HG03280 (cell line): ENCODE results near the gene KY.

ENCODE experiments used
- ATAC-seq: cut with Tn5 transposase; IDR thresholded peaks from one replicate; pipeline ENCODE4 v1.9.1; 2021; ENCODE audit warnings: mild to moderate bottlenecking, moderate library complexity; ENCODE audit not compliant: unreplicated experiment

Gene KY, protein sequence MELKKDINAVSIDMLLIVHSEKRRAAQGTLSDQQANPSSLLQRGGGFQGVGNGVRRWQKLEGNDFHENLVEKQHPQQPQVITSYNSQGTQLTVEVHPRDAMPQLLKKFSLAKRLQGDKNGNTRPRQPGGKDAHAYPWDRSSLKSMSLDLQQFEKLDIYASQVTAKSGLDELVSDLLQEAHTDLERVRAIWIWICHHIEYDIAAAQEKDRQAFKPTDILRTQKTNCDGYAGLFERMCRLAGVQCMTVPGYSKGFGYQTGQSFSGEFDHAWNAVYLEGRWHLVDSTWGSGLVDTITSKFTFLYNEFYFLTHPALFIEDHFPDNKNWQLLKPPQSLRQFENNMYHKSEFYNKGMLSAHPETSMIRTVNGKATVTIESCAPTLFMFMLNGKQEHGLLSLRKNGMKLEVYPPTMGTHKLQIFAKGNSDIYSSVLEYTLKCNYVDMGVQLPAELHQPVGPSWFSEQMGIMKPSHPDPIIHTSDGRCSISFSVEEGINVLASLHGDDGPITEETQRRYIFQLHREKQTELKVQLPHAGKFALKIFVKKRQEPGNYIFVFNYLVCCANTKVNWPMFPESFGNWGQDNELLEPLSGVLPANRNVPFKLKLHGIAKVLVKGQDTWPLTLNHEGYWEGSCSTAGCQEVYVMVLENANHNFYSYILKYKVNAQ

GRCh38 chr3:134650431-134651346 lies at the start of gene KY:
KY (minus strand) TSS chr3:134651022; CDS start chr3:134650960, 62 bp downstream.
- no peak for ATAC-seq

- no peak for ATAC-seq
Measured at GRCh38 chr3:134699721-134700120, 48.9 kb upstream of the KY start.

DNA sequence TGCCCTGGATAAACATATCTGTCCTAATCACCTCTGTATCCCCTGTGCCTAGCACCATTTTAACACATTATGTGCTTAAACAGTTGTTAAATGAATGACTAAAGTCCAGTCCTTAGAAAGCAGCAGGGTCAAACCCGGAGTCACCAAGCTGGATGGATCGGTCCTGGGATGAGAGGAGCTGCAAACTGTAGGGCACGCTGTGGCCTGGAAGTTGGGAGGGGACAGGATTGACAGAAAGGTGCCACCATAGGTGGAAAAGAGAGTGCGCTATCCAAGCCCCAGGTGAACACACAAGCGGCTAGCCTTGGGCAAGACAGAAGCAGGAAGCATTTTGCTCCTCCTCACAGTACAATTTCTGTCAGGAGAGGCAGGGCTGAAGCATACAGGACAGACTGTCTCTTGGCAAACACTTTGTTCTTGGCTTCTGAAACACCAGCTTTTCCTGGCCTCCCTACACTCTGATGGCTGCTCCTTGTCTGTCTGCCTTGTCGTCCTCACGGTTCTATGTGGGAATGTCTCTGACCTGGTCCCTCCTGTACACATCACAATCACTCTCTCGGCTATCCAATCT lies 48.4 kb upstream of the KY start:
- ATAC-seq: no peak

GRCh38 chr3:134697830-134698689 lies 47.2 kb upstream of the KY start:
- ATAC-seq: no peak

DNA sequence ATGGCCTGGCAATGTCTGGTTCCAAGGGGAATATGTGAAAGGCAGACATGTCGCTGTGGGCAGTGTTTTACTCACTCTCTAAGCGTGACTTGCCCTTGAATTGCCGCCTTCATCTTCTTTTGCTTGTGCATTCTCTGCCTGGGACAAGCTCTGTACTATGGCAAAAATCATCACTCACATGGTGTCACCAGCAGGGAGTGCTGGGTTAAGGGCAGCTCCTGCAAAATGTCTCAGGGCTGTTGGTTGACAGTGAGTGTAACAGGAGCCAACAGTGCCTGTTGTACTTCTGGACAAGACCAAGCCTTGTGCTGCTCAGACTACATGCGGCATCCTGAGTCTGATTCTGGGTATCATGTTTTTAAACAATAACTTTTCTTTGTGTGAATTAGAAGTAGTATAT lies 45.3 kb upstream of the KY start:
- no peak for ATAC-seq

GRCh38 chr3:134694946-134695543 lies 44.2 kb upstream of the KY start:
- ATAC-seq: no peak

DNA sequence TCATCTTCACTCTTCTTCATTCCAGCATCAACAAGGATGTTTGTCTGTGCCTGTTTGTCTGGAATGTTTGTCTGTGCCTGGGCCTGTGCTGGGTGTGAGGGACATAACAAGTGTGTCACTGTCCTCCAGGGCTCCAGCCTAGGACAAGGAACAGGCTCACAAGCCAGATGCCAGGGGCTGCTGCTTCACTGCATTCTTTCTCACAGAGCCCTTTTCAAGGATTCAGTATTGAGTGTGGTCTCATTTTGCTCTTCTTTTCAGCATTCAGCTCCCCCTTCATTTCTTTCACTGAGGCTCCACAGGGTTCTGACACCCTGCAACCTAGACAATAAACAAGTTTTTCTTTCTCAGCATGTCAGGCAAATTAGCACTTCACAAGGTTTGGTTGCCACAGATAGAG lies 43.6 kb upstream of the KY start:
- ATAC-seq: no peak

DNA sequence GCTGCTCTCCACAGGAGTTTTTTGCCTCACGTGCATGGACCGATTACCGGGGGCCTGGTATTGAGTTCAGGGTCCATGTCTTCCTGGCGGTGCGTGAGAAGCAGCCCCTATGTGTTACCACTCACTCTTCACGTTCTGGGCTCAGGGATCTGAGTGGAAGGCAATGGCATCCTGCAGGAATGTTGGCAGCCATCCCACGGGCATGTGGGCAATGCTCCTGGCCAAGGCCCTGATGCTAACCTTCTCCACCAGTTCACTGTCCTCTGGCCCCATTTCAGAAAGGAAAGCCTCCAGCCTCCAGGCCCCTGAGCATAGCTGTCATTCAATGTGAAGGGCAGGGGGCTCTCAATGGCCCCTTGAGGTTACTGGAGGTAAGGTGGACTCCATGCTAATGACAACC lies 43.0 kb upstream of the KY start:
- no peak for ATAC-seq

DNA sequence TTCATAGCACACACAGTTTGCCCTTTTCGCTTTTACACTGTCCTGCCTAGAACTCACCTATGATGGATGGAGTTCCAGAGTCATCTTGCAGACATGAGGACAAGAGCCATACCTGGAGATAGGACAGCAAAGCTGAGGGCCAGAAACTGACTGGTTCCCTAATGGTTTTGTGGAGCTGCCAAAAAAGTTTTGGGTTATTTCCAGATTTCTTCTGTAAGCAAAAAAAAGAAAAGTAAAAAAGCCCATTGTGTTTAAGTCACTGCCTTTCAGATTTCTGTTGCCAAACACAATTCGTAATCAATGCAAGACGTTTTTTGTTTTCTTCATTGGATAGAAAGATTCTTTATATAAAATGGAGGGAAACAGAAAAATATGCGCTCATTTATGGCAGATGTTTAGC lies 42.4 kb upstream of the KY start:
- no peak for ATAC-seq

- ATAC-seq: no peak
Measured at GRCh38 chr3:134690226-134690625, 39.4 kb upstream of the KY start.

DNA sequence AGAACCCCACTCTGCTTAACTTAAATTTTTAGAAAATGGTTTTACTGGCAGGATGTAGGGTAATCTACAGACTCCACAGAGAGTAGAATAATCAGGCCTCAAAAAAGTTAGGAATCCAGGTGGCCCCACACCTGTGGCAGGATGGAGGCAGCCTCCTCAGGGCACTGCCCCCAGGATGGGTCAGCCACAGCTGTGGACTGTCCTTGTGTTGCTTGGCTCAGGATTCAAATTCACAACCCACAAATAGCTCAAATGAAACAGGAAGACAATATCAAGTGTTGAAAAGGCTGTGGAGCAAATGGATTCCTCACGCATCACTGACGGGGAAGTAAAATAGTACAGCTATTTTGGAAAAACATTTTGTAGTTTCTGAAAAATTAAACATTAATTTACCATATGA lies 36.8 kb upstream of the KY start:
- no peak for ATAC-seq

DNA sequence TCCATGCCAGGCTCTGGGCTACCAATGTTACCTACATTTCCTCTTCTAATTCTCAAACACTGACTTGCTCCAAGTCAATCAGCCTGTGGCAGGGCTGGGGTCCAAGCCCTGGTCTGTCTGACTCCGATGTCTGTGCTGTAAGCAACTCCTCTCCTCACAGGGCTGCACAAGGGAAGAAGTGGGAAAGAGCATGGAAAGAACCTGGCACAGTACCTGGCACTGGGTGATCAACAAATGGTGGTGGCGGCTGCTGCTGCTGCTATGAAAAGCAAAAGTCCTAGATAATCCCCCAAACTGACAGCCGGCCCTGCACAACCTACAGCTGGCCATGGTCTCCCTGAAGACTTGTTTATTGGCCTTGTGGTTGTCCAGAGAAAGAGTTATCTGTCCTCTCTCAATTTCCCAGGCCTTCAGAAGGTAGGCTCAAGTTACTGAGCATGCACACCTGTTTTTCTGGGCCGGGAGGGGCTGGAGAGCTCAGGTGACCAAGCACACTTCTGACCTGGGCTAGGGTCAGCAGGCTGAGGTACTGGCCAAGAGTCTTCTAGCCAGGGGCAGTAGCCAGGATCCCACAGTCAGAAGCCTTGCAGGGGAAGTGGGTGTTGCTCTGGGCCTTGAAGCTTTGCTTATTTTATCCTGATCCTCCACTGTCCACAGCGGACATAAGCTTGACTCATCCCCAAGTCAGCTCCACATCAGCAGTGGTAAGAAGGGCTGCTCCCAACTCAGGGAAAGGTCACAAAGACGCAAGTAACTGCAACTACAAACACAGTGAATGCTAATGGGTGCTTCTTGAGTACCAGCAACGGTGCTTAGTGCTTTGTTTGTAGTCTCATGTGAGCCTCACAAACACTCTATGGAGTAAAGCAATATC lies 35.3 kb upstream of the KY start:
- no peak for ATAC-seq

DNA sequence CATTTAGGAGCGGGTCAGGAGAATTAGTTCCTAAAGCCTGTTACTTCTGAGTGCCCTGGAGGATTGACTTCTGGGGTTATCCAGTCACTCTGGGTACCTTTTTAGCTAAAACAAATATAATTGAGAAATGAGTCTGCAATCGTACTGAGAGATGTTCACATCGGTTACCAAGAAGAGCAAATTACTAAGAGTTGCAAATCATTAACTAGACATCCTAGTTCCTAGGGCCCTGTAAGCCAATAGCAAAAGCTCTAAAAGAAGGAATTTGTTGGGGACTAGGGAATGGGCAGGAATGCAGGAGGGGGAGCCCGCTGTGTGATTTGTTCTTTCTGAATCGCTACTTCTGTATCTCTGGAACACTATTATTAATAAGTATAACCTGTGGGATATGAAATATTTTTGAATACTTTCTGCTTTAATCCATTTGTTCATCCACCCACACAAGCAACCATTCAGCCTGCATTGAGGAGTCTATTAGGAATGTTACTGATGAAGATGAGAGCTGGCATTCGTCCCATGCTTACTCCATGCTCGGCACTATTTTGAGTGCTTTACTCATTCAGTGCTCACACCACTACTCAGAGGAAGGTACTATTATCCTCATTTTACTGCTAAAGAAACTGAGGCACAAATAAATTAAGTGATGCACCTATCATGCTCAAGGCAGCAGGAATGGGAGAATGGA lies 31.5 kb upstream of the KY start:
- ATAC-seq: no peak

GRCh38 chr3:134681522-134681900 lies 30.7 kb upstream of the KY start:
- ATAC-seq: no peak

GRCh38 chr3:134680796-134681521 lies 30.1 kb upstream of the KY start:
- ATAC-seq: no peak

- ATAC-seq: no peak
Measured at GRCh38 chr3:134677987-134678308, 27.1 kb upstream of the KY start.

GRCh38 chr3:134677196-134677986 lies 26.6 kb upstream of the KY start:
- ATAC-seq: no peak
